ENCODE measurements around the gene CORO6. TPM values are rescaled to one million over a fixed set of nuclear protein-coding genes. Genes with fewer than 3 reads are reported as not detected.

CORO6 gene
- total and polyA plus RNA-seq, 8 donors: 1.1 to 53.1 (median 14.2) TPM

GRCh38 chr17:29650396-29650795 lies 27.7 kb upstream of the CORO6 start:
- H3K36me3 ChIP-seq: peaks cover 14 to 69% (median 57%) of the 10 kb centered on the region in 4 donors
- H3K9me3 ChIP-seq: no peaks in the 10 kb centered on the region
- TF ChIP-seq CTCF (IDR thresholded peaks at IDR 0.05) (no peak), POLR2AphosphoS5 (IDR thresholded peaks at IDR 0.05) (no peak), POLR2A (IDR thresholded peaks at IDR 0.05) (no peak), EP300 (IDR thresholded peaks at IDR 0.05) (no peak)
- no peaks in the 10 kb centered on the region for H3K27me3 ChIP-seq
- no peak overlapping the region for H3K27ac ChIP-seq
- no peak overlapping the region for H3K4me3 ChIP-seq
- intact Hi-C loops (cut with DNase I; ENCODE audit: low total_unique reads): no loop called here
- WGBS, 5 donors: 87 to 94% (median 91%) methylated on average over 4 of the region's 4 CpGs
- no peak for DNase-seq
- peaks cover 9 to 24% (median 16%) of the 10 kb centered on the region in 4 donors for H3K4me1 ChIP-seq

GRCh38 chr17:29649359-29649758 lies 26.6 kb upstream of the CORO6 start:
- Histone ChIP-seq H3K9me3 (no peaks in the 10 kb centered on the region), H3K4me3 (no peak overlapping the region), H3K36me3 (peaks cover 14 to 59% (median 48%) of the 10 kb centered on the region in 4 donors), H3K27me3 (no peaks in the 10 kb centered on the region), H3K27ac (no peak overlapping the region), H3K4me1 (peaks cover 9 to 31% (median 18%) of the 10 kb centered on the region in 4 donors)
- intact Hi-C loops (cut with DNase I; ENCODE audit: low total_unique reads): loop anchor here (10.0 kb wide), 1 partner anchor 125 kb away; no protein-coding TSS in a partner anchor
- TF ChIP-seq CTCF (IDR thresholded peaks at IDR 0.05) (no peak), EP300 (IDR thresholded peaks at IDR 0.05) (no peak), POLR2AphosphoS5 (IDR thresholded peaks at IDR 0.05) (no peak), POLR2A (IDR thresholded peaks at IDR 0.05) (no peak)
- 92 to 95% (median 95%) methylated on average over 5 of the region's 5 CpGs for WGBS, 5 donors
- DNase-seq: no peak

- H3K9me3 ChIP-seq: no peaks in the 10 kb centered on the region
- 88 to 95% (median 91%) methylated on average over 5 of the region's 5 CpGs for whole genome bisulfite sequencing, 5 donors
- no peak overlapping the region for H3K4me3 ChIP-seq
- intact Hi-C loops (cut with DNase I; ENCODE audit: low total_unique reads): loop anchor here (10.0 kb wide), 1 partner anchor 127 kb away; no protein-coding TSS in a partner anchor
- peaks cover 4 to 39% (median 25%) of the 10 kb centered on the region in 4 donors for H3K4me1 ChIP-seq
- DNase-seq: no peak
- H3K36me3 ChIP-seq: peaks cover 14 to 59% (median 48%) of the 10 kb centered on the region in 4 donors
- no peak overlapping the region for H3K27ac ChIP-seq
- TF ChIP-seq POLR2A (IDR thresholded peaks at IDR 0.05): no peak
- TF ChIP-seq POLR2AphosphoS5 (IDR thresholded peaks at IDR 0.05): no peak
- TF ChIP-seq CTCF (IDR thresholded peaks at IDR 0.05): no peak
- no peak for TF ChIP-seq EP300 (IDR thresholded peaks at IDR 0.05)
- H3K27me3 ChIP-seq: no peaks in the 10 kb centered on the region
Measured at GRCh38 chr17:29648005-29648404, 25.3 kb upstream of the CORO6 start.

GRCh38 chr17:29645515-29646051 lies 22.9 kb upstream of the CORO6 start:
- Histone ChIP-seq H3K4me1 (peaks cover 6 to 62% (median 31%) of the 10 kb centered on the region in 4 donors), H3K27me3 (no peaks in the 10 kb centered on the region), H3K4me3 (no peak overlapping the region), H3K27ac (peak overlapping the region; percentile 50 to 79 (median 73)), H3K9me3 (no peaks in the 10 kb centered on the region), H3K36me3 (peaks cover 14 to 45% (median 42%) of the 10 kb centered on the region in 4 donors)
- DNase-seq: peak; percentile 42 to 63
- intact Hi-C loops (cut with DNase I; ENCODE audit: low total_unique reads): loop anchor here (10.0 kb wide), 1 partner anchor 129 kb away; no protein-coding TSS in a partner anchor
- TF ChIP-seq POLR2AphosphoS5 (IDR thresholded peaks at IDR 0.05) (peak in 2 of 3 donors; percentile 22 to 35), CTCF (IDR thresholded peaks at IDR 0.05) (no peak), POLR2A (IDR thresholded peaks at IDR 0.05) (no peak), EP300 (IDR thresholded peaks at IDR 0.05) (no peak)
- 38 to 67% (median 60%) methylated on average over 5 of the region's 5 CpGs for WGBS, 5 donors
